Measurements from ENCODE around the gene LUC7L3. TPM values are rescaled to one million over a fixed set of nuclear protein-coding genes. Genes with fewer than 3 reads are reported as not detected.

LUC7L3 gene
- total RNA-seq, 1 donor: 34.5 TPM

GRCh38 chr17:50685691-50686493 is 33.5 kb upstream of the LUC7L3 start:
- no peak for DNase-seq (ENCODE audit: low read depth in 2 of 3, low spot score in 2 of 3)

- no peak for DNase-seq (ENCODE audit: low read depth in 2 of 3, low spot score in 2 of 3)
These were observed 32.8 kb upstream of the LUC7L3 start for GRCh38 chr17:50686494-50687199.

GRCh38 chr17:50687200-50688066 is 32.0 kb upstream of the LUC7L3 start:
- no peak for DNase-seq (ENCODE audit: low read depth in 2 of 3, low spot score in 2 of 3)

- no peak for DNase-seq (ENCODE audit: low read depth in 2 of 3, low spot score in 2 of 3)
These were observed 31.2 kb upstream of the LUC7L3 start for GRCh38 chr17:50688245-50688644.

- peak in 2 of 3 donors; percentile 19 to 22 for DNase-seq (ENCODE audit: low read depth in 2 of 3, low spot score in 2 of 3)
These were observed 30.2 kb upstream of the LUC7L3 start for GRCh38 chr17:50689251-50689650.

- no peak for DNase-seq (ENCODE audit: low read depth in 2 of 3, low spot score in 2 of 3)
These were observed 29.2 kb upstream of the LUC7L3 start for GRCh38 chr17:50689956-50690886.

- DNase-seq (ENCODE audit: low read depth in 2 of 3, low spot score in 2 of 3): no peak
These were observed 28.4 kb upstream of the LUC7L3 start for GRCh38 chr17:50690887-50691549.

GRCh38 chr17:50691550-50692447 is 27.6 kb upstream of the LUC7L3 start:
- DNase-seq (ENCODE audit: low read depth in 2 of 3, low spot score in 2 of 3): no peak

GRCh38 chr17:50692448-50693035 is 26.9 kb upstream of the LUC7L3 start:
- DNase-seq (ENCODE audit: low read depth in 2 of 3, low spot score in 2 of 3): no peak

- no peak for DNase-seq (ENCODE audit: low read depth in 2 of 3, low spot score in 2 of 3)
These were observed 26.2 kb upstream of the LUC7L3 start for GRCh38 chr17:50693036-50693682.

- DNase-seq (ENCODE audit: low read depth in 2 of 3, low spot score in 2 of 3): no peak
These were observed 23.0 kb upstream of the LUC7L3 start for GRCh38 chr17:50696365-50696879.

- no peak for DNase-seq (ENCODE audit: low read depth in 2 of 3, low spot score in 2 of 3)
These were observed 22.3 kb upstream of the LUC7L3 start for GRCh38 chr17:50697062-50697461.

- no peak for DNase-seq (ENCODE audit: low read depth in 2 of 3, low spot score in 2 of 3)
These were observed 21.6 kb upstream of the LUC7L3 start for GRCh38 chr17:50697663-50698272.

GRCh38 chr17:50699410-50699809 is 20.0 kb upstream of the LUC7L3 start:
- no peak for DNase-seq (ENCODE audit: low read depth in 2 of 3, low spot score in 2 of 3)

- DNase-seq (ENCODE audit: low read depth in 2 of 3, low spot score in 2 of 3): no peak
These were observed 16.2 kb upstream of the LUC7L3 start for GRCh38 chr17:50703162-50703561.

GRCh38 chr17:50707289-50708049 is 11.9 kb upstream of the LUC7L3 start, which contains the start of gene ANKRD40:
Gene ANKRD40 (minus strand): TSS chr17:50707914. CDS start chr17:50707654, 260 bp downstream.
- peak; percentile 85 to 96 (median 93) for DNase-seq (ENCODE audit: low read depth in 2 of 3, low spot score in 2 of 3)
